Ishikawa (cell line): ENCODE data around the gene ADA.

Source experiments
- CEBPB ChIP-seq: IDR thresholded peaks from 2 replicates; pipeline ENCODE4 v1.6.1; 2012
- CREB1 ChIP-seq: IDR thresholded peaks from 2 replicates; pipeline ENCODE4 v1.6.1; 2012; ENCODE audit warnings: low read depth
- EGR1 ChIP-seq: IDR thresholded peaks from 2 replicates; pipeline ENCODE4 v1.6.1; 2012
- EP300 ChIP-seq: IDR thresholded peaks from 2 replicates; pipeline ENCODE4 v1.6.1; 2012; ENCODE audit warnings: borderline replicate concordance
- FOXM1 ChIP-seq: IDR thresholded peaks from 2 replicates; pipeline ENCODE4 v1.6.1; 2012; ENCODE audit warnings: low read depth, borderline replicate concordance
- RAD21 ChIP-seq: IDR thresholded peaks from 2 replicates; pipeline ENCODE4 v1.6.1; 2012; ENCODE audit warnings: low read depth
- TAF1 ChIP-seq: IDR thresholded peaks from 2 replicates; pipeline ENCODE4 v1.6.1; 2012; ENCODE audit warnings: low read depth, mild to moderate bottlenecking
- TCF12 ChIP-seq: IDR thresholded peaks from 2 replicates; pipeline ENCODE4 v1.6.1; 2012; ENCODE audit warnings: low read depth
- TEAD4 ChIP-seq: IDR thresholded peaks from 2 replicates; pipeline ENCODE4 v1.6.1; 2012
- YY1 ChIP-seq: IDR thresholded peaks from 2 replicates; pipeline ENCODE4 v1.6.1; 2012; ENCODE audit warnings: low read depth
- ZBTB7A ChIP-seq: IDR thresholded peaks from 2 replicates; pipeline ENCODE4 v1.6.1; 2012; ENCODE audit warnings: low read depth
- TF ChIP-seq, protein P1 (sequence below): IDR thresholded peaks from 2 replicates; pipeline ENCODE4 v1.6.1; 2012
- TF ChIP-seq, protein P2 (sequence below): IDR thresholded peaks from 2 replicates; pipeline ENCODE4 v1.6.1; 2012; ENCODE audit warnings: low read depth, mild to moderate bottlenecking
- TF ChIP-seq, protein P3 (sequence below): IDR thresholded peaks from 2 replicates; pipeline ENCODE4 v1.6.1; 2012

DNA sequence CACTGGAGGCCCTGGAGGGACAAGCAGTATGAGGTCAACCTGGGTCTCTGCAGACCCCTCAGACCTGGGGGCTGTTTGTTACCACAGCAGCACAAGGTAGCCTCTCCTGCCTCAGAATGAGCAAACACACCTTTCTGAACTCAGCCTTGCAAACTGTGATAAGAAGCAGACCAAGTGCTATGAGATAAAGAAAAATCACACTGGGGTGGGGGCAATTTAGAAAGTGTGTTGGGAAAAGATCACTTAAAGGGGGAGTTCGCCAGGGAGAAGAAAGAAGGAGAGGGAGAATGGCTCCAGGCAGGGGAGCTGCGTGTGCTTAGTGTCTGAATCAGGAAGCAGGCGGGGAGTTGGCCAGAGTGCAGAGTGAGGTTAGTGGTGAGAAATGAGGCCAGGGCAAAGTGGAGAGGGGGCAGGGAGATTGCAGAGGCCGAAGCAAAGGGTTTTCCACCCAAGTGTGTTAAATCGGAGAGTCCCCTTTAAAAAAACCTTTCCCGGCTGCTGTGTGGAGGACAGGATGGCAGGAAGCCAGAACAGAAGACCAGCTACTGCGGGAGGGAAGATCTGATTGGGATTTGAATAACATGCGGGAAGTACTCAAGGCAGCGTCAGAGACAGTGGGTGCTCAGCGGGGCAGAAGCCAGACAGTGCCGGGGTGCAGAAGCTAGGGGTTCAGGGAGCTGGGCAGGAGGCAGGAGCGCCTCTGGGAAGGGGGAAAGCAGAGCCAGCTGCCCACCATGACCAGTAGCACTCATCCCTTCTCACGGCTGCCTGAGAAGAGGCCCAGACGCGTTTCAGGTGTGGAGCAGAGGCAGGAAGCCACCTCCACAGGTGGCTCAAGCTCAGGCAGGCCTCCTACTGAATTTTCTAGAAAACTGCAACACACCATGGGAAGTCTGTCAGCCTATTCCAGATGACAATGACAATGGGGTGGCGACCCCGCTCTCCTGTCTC is 9.0 kb downstream of the ADA start:
- TF ChIP-seq RAD21 (no peak), ZBTB7A (no peak), EP300 (no peak), CEBPB (no peak), EGR1 (no peak), CREB1 (no peak), YY1 (no peak), TCF12 (no peak), TEAD4 (no peak), TAF1 (no peak), FOXM1 (no peak)
- TF ChIP-seq, protein P1, sequence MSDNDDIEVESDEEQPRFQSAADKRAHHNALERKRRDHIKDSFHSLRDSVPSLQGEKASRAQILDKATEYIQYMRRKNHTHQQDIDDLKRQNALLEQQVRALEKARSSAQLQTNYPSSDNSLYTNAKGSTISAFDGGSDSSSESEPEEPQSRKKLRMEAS: peak; percentile 13
- TF ChIP-seq, protein P2, sequence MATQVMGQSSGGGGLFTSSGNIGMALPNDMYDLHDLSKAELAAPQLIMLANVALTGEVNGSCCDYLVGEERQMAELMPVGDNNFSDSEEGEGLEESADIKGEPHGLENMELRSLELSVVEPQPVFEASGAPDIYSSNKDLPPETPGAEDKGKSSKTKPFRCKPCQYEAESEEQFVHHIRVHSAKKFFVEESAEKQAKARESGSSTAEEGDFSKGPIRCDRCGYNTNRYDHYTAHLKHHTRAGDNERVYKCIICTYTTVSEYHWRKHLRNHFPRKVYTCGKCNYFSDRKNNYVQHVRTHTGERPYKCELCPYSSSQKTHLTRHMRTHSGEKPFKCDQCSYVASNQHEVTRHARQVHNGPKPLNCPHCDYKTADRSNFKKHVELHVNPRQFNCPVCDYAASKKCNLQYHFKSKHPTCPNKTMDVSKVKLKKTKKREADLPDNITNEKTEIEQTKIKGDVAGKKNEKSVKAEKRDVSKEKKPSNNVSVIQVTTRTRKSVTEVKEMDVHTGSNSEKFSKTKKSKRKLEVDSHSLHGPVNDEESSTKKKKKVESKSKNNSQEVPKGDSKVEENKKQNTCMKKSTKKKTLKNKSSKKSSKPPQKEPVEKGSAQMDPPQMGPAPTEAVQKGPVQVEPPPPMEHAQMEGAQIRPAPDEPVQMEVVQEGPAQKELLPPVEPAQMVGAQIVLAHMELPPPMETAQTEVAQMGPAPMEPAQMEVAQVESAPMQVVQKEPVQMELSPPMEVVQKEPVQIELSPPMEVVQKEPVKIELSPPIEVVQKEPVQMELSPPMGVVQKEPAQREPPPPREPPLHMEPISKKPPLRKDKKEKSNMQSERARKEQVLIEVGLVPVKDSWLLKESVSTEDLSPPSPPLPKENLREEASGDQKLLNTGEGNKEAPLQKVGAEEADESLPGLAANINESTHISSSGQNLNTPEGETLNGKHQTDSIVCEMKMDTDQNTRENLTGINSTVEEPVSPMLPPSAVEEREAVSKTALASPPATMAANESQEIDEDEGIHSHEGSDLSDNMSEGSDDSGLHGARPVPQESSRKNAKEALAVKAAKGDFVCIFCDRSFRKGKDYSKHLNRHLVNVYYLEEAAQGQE: no peak
- TF ChIP-seq, protein P3, sequence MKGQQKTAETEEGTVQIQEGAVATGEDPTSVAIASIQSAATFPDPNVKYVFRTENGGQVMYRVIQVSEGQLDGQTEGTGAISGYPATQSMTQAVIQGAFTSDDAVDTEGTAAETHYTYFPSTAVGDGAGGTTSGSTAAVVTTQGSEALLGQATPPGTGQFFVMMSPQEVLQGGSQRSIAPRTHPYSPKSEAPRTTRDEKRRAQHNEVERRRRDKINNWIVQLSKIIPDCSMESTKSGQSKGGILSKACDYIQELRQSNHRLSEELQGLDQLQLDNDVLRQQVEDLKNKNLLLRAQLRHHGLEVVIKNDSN: no peak
